EL (cell line): ENCODE measurements around the gene ENDOG.

Source experiments
- DNase-seq: peaks from one replicate; pipeline ENCODE4 v3.0.0-alpha.2; 2016

The ENDOG gene

GRCh38 chr9:128802482-128802881 lies 15.8 kb upstream of the ENDOG start:
- no peak for DNase-seq

- no peak for DNase-seq
Observed at GRCh38 chr9:128805661-128806060, 12.6 kb upstream of the ENDOG start.

DNA sequence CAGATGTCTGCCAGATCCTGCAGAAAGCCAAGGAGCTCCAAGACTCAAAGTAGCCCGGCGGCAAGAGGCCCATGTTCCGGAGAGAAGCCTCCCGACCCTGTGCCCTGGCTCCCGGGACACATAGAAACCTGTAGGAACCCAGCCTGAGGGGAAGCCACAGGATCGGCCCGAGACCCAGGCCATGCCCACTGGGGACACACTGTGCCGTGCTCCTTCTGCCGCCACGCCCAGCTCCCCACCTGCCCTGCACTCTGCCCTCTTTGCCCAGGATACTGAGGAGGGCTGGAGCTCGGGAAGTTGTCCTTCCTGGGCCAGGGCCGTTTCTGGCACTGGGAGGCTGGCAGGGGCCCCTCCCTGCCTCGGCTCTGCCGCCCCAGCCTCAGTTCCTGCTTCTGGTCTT lies 10.5 kb upstream of the ENDOG start:
- no peak for DNase-seq

GRCh38 chr9:128808543-128808942 lies 9.8 kb upstream of the ENDOG start:
- no peak for DNase-seq

GRCh38 chr9:128809036-128809599 lies 9.2 kb upstream of the ENDOG start:
- DNase-seq = no peak

- DNase-seq = no peak
Observed at GRCh38 chr9:128809831-128810230, 8.5 kb upstream of the ENDOG start.

GRCh38 chr9:128810873-128811272 lies 7.4 kb upstream of the ENDOG start:
- DNase-seq = no peak

- peak; percentile 40 for DNase-seq
Observed at GRCh38 chr9:128818839-128819715, 777 bp downstream of the ENDOG start.

GRCh38 chr9:128819716-128820664 lies 1.7 kb downstream of the ENDOG start:
- DNase-seq = no peak

DNA sequence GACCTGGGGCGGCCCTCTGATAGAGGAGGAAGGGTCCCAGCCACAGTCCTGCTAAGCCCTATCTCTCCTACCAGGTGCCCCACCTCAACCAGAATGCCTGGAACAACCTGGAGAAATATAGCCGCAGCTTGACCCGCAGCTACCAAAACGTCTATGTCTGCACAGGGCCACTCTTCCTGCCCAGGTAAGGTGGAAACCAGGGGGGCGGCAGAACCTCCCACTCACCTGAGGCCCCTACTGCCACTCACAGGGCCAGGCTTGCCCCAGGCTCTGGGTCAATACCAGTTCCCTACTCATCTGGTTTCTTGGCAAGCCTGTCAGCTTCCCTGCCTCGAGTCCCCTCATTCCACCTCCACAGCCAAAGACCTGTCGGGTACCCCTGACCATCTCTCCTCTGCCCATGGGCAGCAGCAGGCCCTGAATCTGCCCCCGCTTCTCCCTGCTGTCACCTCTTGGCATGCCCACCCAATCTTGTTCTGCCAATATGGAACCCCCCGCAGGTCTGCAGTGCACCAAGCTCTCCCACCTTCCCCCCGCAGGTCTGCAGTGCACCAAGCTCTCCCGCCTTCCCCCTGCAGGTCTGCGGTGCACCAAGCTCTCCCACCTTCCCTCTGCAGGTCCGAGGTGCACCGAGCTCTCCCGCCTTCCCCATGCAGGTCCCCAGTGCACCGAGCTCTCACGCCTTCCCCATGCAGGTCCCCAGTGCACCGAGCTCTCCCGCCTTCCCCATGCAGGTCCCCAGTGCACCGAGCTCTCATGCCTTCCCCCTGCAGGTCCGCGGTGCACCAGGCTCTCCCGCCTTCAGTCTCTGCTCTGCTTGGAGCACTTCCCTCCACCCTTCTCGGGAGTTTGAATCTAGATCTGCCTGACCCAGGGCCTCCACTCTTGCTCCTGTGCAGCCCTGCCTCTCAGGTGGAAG lies 2.6 kb downstream of the ENDOG start:
- DNase-seq = no peak

GRCh38 chr9:128821584-128822406 lies 3.5 kb downstream of the ENDOG start:
- DNase-seq = no peak

GRCh38 chr9:128822407-128823042 lies 4.2 kb downstream of the ENDOG start:
- no peak for DNase-seq

DNA sequence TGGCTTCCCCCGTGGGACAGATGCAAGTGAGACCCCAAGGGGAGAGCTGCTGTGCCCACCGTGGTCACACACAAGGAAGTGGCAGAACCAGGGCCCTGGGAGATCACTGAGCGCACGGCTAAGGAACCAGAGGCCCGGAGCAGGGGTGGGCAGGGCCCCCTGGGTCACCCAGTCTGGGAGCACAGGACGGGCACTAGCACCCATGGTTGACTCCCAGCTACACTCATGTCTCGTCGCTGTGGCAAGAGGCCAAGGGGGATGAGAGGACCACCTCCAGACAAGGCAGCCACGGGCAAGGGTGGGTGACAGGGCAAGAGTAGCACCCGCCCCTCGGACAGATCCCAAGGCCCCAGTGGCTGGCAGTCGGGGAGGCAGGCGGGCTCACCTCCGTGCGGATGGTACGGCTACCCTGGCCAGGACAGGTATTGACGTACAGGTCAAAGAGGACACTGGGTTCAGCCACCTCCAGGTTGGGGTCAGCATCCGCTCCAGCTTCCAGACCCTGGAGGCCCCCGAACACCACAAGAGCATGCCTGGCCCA lies 5.1 kb downstream of the ENDOG start:
- DNase-seq = no peak

DNA sequence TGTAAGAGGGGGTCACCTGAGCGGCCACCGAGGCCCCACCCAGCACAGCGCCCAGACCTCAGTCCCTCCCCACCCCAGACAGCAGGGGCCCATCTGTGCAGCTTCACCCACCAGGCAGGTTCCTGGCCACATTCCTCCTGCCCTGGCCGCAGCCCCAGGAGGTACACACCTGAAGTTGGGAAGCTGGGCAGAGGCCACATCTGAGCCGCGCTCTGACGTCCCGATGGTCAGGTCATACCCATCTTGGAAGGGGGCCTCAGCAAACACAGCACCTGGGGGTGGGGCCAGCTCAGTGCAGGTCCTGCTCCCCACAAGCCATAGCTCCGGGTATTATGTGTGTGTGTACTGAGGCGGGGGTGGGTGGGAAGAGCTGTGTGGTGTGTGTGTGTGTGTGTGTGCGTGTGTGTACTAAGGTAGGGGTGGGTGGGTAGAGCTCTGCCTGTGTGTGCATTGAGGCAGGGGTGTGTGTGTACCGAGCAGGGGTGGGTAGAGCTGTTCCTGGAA lies 5.7 kb downstream of the ENDOG start:
- no peak for DNase-seq

DNA sequence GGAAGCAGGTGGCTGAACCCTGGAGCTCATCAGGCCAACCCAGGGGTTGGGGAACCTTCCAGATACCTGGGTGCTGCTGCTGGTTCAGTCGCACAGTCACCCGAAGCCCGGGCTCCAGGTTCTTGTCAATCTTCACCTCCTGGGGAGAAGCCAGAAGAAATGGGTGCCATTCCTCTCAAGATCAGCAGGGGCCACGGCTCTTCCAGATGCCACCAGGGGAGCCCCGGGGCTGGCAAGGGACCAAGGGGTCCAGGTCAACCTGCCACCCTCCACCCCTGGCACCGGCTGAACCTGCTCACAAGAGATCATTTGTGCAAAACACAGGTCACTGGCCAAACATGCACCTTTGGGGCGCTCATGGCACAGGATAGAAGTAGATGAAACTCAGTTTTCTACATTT lies 6.6 kb downstream of the ENDOG start:
- DNase-seq = no peak

- DNase-seq = no peak
Observed at GRCh38 chr9:128825923-128826700, 7.8 kb downstream of the ENDOG start.

DNA sequence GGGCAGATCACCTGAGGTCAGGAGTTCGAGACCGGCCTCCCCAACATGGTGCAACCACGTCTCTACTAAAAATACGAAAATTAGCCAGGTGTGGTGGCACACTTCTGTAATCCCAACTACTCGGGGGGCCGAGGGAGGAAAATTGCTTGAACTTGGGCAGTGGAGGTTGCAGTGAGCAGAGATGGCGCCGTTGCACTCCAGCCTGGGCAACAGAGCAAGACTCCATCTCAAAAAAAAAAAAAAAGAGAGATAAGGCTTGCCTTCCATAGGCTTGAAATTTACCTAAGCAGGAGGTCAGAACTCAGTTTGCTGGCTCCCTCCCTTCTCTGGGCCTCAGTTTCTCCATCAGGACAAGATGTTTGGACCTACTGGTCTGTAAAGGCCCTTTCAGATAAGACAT lies 10.0 kb downstream of the ENDOG start:
- no peak for DNase-seq

DNA sequence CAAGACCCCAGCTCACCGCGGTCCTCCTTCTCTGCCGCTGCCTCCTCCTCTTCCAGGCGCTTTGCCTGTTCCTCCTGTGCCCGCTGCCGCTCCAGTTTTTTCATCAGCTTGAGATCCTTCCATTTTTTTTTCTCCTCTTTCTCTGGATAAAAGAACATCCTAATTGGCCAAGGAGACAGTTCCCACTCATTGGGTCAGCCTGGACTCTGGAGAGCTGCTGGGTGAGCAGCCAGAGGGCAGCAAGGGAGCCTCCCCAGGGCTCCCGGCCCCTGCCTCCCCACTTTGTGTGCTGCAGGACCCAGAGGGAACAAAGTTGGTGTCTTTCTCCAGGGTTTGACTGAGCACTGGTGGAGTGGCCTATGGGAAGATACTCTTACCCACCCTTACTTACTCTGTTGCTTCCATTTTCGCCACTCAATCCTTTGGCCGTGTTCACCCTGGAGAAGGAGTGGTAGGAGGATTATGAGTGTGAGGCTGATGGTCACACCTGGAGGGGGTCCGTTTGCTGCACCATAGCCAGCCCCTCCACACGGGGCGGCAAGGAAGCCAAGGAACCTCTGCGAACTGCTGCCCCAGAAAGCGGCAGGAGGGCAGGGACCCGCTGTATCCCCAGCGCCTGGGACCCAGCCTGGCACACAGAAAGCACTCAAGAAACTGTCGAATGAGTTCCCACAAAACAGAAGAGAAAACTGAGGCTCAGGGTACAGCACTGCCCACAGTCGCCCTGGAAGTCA lies 10.6 kb downstream of the ENDOG start:
- no peak for DNase-seq
